Kidney (tissue), 14 donors: ENCODE results near the gene SLC22A31. TPM values are rescaled to one million over a fixed set of nuclear protein-coding genes. Genes with fewer than 3 reads are reported as not detected.

Source experiments
- DNase-seq, 5 donors: peaks; one replicate each; pipeline ENCODE4 v3.0.0-alpha.2; 2013 to 2020
- FAIRE-seq: peaks from 2 replicates; lab custom pipeline; 2012; peaks lifted over from hg19 to GRCh38; lab: Jason Lieb, UNC
- H3K27ac ChIP-seq, 2 donors: one replicate each; pipeline ENCODE4 v1.7.0; 2013; ENCODE audit warnings: low read depth in 2 of 2, low read length in 2 of 2, inconsistent platforms in 1 of 2
- H3K27me3 ChIP-seq: one replicate; pipeline ENCODE4 v1.7.1; 2013; ENCODE audit warnings: low read length, inconsistent platforms; ENCODE audit not compliant: control insufficient read depth, insufficient read depth
- H3K36me3 ChIP-seq, 3 donors: one replicate each; pipeline versions ENCODE4 v1.7.0 to v1.7.1; 2013; ENCODE audit warnings: low read length in 3 of 3, control low read depth in 1 of 3, inconsistent platforms in 1 of 3; ENCODE audit not compliant: insufficient read depth in 3 of 3, control insufficient read depth in 2 of 3
- H3K4me1 ChIP-seq, 3 donors: one replicate each; pipeline versions ENCODE4 v1.7.0 to v1.7.1; 2013; ENCODE audit warnings: low read length in 3 of 3, inconsistent platforms in 1 of 3, low read depth in 1 of 3; ENCODE audit not compliant: control insufficient read depth in 2 of 3, insufficient read depth in 2 of 3
- H3K4me3 ChIP-seq, 3 donors: one replicate each; pipeline versions ENCODE4 v1.7.0 to v1.8.1; 2013; ENCODE audit warnings: low read length in 3 of 3, control low read depth in 1 of 3, inconsistent platforms in 1 of 3
- H3K9ac ChIP-seq, 3 donors: one replicate each; pipeline versions ENCODE4 v1.7.0 to v1.7.1; 2013; ENCODE audit warnings: low read length in 3 of 3, control low read depth in 1 of 3, inconsistent platforms in 1 of 3
- H3K9me3 ChIP-seq, 3 donors: one replicate each; pipeline versions ENCODE4 v1.7.0 to v1.7.1; 2013; ENCODE audit warnings: low read length in 3 of 3, control low read depth in 1 of 3, inconsistent platforms in 1 of 3; ENCODE audit not compliant: control insufficient read depth in 2 of 3, insufficient read depth in 1 of 3
- CTCF ChIP-seq: IDR thresholded peaks from 3 replicates; pipeline ENCODE4 v1.5.1; 2012; ENCODE audit warnings: mild to moderate bottlenecking, moderate library complexity, borderline replicate concordance; ENCODE audit not compliant: insufficient read depth; ENCODE audit errors: extremely low read depth
- intact Hi-C: fragments of 100-400 bp; cut with DNase I; formaldehyde crosslinking; loops from one replicate; pipeline ENCODE4 v1.11.1; 2022
- polyA plus RNA-seq: library from polyadenylated mRNA; stranded (reverse); fragments of 350-450 nt; fragmentation: Illumina TruSeq; extraction: RNeasy Lipid Tissue Mini Kit (QIAGEN cat#74804); gene quantifications from one replicate; pipeline ENCODE4 v1.2.3, GENCODE V29; 2014; ENCODE audit warnings: low read depth, low replicate concordance; ENCODE audit not compliant: insufficient read depth
- total RNA-seq: library from RNA; stranded (reverse); fragmentation: NEBNext Ultra II Directional; extraction: Animal tissue kit (Norgen Biotek cat#: 25700); gene quantifications from one replicate; pipeline ENCODE4 v1.2.1, GENCODE V29; 2021
- donor health status: control.
- donor health status: control.
- donor health status: control.
- donor health status: control.
- donor health status: control.
- donor health status: DM: yes; HTN: yes; CAD: no.
- donor health status: Normal renal cell carcinoma (clear cell type).

SLC22A31 gene
- total and polyA plus RNA-seq, 2 donors from 2014 or later = 0.47 to 1.8 TPM

- H3K27ac ChIP-seq = no peak overlapping the region
- FAIRE-seq (no peak), DNase-seq (no peak)
- no peak overlapping the region for H3K4me3 ChIP-seq
- no peak overlapping the region for H3K9ac ChIP-seq
- H3K9me3 ChIP-seq = no peaks in the 10 kb centered on the region
- H3K36me3 ChIP-seq = no peaks in the 10 kb centered on the region
- no peak for TF ChIP-seq CTCF
- peaks cover 0 to 5% (median 2%) of the 10 kb centered on the region in 3 donors for H3K4me1 ChIP-seq
- intact Hi-C loops = no loop called here
- no peaks in the 10 kb centered on the region for H3K27me3 ChIP-seq
These were observed 43.3 kb upstream of the SLC22A31 start for GRCh38 chr16:89243664-89244063.

DNA sequence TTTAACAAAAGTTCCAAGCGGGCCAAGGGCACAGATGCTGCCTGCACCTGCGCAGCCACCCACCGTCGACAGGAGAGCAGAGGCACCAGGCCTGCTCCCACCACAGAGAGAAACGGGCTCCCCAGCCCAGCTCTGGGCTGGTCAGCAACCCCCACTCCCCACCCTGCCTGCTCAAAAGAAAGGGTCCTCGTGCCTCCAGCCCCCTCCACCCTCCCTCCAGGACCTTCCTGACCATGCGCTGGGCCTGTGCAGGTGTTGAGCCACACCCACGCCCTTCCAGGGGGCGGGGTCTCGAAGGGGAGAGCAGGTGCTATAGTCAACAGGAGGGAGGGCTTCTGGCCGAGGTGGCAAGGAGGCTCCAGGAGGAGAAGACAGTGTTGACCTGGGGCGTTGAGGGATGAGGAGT lies 42.5 kb upstream of the SLC22A31 start:
- TF ChIP-seq CTCF = no peak
- Histone ChIP-seq H3K36me3 (no peaks in the 10 kb centered on the region), H3K4me3 (no peak overlapping the region), H3K9me3 (no peaks in the 10 kb centered on the region), H3K9ac (no peak overlapping the region), H3K27ac (no peak overlapping the region), H3K27me3 (no peaks in the 10 kb centered on the region), H3K4me1 (peaks cover 0 to 5% (median 2%) of the 10 kb centered on the region in 3 donors)
- peak in 1 of 5 donors; percentile 66 for DNase-seq
- intact Hi-C loops = no loop called here
- FAIRE-seq = no peak

DNA sequence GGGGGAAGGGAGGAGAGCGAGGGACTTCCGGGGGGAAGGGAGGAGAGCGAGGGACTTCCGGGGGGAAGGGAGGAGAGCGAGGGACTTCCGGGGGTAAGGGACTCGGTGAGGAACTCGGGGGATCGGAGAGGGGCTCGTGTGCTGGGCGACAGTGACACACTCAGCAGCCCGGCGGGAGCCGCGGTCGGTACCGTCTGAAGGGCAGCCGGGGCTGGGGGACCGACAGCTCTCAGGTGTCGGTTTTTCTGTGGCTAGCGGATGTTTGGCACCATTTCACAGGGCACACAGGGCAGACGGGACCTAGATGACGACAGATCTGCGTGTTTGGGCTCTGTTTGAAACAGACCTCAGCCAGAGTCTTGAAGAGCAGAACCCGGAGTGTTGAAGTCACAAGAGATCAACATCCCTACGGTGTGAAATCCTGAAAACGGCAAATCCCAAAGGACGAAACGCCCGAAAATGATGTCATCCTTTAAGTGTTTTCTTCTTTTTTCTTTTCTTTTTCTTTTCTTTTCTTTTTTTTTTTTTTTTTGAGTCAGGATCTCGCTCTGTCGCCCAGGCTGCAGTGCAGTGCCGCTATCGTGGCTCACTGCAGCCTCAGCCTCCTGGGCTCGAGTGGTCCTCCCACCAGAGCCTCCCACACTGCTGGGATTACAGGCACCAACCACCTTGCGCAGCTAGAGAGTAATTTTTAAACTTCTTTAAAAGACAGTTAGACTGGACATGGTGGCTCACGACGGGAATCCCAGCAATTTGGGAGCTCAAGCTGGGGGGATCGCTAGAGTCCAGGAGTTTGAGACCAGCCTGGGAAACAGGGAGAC lies 41.1 kb upstream of the SLC22A31 start:
- FAIRE-seq = no peak
- H3K36me3 ChIP-seq = no peaks in the 10 kb centered on the region
- no peaks in the 10 kb centered on the region for H3K27me3 ChIP-seq
- H3K4me3 ChIP-seq = peak overlapping the region; percentile 73 to 96 (median 95)
- peak; percentile 79 to 91 (median 86) for DNase-seq
- H3K9me3 ChIP-seq = no peaks in the 10 kb centered on the region
- H3K4me1 ChIP-seq = peaks cover 0 to 5% (median 2%) of the 10 kb centered on the region in 3 donors
- H3K9ac ChIP-seq = peak overlapping the region; percentile 86 to 98 (median 94)
- no peak for TF ChIP-seq CTCF
- H3K27ac ChIP-seq = peak overlapping the region; percentile 96 to 98
- intact Hi-C loops = no loop called here
